Measurements from ENCODE around the gene MSH4.
"Not testable (repeated sequence)": the region's sequence is repeated elsewhere in the genome, so short reads cannot be mapped to it uniquely, and the experiment has no call there.

Gene MSH4

DNA sequence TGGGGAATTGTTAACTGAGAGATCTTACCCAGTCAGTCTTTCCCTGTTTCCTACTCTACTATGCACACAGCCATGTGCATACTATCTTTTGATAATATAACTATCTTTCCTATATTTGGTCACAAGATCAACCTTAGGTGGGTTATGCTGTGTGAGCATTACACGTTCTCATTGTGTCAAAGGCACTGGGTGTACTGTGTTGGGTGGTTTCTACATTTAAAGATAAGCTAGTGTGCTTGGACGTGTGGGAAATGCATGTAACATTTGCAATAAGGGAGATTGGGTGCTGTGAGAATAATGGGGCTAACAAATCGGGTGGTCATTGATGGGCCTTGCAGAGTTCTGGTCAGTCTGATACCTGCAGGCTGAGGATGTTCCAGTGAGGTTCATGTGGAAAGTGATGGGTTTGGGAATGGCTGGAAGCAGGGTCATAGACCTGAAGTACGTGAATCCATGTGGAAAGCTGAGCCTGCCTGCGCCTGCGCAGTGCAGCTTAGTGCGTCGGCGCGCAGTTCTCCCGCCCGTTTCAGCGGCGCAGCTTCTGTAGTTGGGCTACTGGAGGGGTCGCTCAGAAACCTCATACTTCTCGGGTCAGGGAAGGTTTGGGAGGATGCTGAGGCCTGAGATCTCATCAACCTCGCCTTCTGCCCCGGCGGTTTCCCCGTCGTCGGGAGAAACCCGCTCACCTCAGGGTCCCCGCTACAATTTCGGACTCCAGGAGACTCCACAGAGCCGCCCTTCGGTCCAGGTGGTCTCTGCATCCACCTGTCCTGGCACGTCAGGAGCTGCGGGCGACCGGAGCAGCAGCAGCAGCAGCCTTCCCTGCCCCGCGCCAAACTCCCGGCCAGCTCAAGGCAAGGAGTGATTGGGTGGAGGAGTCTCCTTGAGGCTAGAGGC lies at the start of gene MSH4:
Gene MSH4, plus strand, starts transcription at position 507 of the 897 bp plus-strand sequence. Its CDS starts 104 bp downstream, at position 611.
- DNase-seq: no peak

DNA sequence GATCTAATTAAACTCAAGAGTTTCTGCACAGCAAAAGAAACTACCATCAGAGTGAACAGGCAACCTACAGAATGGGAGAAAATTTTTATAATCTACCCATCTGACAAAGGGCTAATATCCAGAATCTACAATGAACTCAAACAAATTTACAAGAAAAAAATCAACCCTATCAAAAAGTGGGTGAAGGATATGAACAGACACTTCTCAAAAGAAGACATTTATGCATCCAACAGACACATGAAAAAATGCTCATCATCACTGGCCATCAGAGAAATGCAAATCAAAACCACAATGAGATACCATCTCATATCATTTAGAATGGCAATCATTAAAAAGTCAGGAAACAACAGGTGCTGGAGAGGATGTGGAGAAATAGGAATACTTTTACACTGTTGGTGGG lies 39.5 kb upstream of the MSH4 start:
- DNase-seq: not testable (repeated sequence)

DNA sequence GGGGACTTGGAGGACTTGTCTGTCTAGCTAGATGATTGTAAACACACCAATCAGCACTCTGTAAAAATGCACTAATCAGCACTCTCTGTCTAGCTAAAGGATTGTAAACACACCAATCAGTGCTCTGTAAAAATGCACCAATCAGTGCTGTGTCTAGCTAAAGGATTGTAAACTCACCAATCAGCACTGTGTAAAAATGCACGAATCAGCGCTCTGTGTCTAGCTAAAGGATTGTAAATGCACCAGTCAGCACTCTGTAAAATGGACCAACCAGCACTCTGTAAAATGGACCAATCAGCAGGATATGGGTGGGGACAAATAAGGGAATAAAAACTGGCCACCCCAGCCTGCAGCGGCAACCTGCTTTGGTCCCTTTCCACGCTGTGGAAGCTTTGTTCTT lies 38.1 kb upstream of the MSH4 start:
- DNase-seq: not testable (repeated sequence)

DNA sequence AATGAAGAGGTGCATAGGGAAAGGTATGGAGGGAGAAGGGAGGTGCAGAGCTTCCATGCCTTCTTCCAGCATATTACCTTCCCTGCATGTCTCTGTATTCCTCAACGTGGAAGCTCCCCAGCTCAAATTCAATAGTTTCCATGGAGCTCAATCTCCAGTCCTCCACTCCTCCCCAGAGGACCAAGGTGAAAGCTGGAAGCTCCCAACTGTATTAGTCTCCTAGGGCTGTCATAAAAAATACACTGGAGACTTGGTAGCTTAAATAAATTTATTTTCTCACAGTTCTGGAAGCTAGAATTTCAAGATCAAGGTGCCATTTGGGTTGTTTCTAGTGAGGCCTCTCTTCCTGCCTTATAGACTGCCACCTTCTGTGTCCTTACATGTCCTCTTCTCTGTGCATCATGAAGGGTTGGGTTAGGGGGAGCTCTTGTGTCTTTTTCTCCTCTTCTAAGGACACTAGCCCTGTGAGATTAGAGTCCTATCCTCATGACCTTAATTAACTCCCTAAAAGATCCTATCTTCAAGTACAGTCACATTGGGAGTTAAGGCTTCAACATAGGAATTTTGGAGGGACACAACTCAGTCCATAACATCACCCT lies 32.5 kb upstream of the MSH4 start:
- DNase-seq: no peak

DNA sequence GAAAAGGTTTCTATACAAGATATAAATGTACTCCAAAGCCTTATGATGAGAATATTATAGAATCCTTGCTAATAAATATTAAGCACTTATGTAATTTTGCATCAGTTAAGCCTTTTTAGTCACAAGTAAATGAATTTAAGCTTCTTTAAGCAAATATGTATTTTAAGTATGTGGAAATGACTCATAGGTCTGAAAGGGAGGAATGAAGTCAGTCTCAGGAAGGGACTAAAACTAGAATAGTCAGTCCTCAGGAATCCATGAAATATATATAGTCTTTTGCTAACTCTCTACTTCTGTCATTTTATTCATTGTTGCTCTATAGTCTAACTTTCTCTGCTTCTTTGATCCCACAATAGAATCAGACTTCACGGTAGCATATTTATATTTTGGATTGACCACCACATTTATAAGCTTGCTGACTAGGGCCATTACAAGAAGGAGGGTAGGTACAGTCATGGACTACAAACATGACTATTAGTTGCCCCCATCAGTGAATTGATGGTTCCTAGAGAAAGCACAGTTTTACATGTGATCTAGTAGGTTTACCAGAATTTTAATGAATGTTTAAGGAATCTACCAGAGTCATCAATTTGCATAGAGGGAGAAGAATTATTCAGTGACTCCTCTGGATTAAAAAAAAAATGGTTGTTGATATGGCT lies 30.9 kb upstream of the MSH4 start:
- DNase-seq: no peak

DNA sequence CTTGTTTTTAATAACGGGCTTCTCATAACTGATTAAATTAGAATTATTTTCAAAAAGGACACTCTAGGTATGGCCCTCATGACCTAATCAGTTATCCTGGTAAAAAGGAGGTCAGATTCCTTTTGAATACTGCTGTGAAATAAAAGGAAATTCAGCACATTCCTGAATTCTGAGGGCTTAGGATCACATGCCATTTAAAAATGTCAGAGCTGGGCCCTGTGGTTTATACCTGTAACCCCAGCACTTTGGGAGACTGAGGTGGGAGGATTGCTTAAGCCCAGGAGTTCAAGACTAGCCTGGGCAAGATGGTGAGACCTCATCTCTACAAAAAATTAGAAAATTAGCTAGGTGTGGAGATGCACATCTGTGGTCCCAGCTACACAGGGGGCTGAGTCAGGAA lies 28.7 kb upstream of the MSH4 start:
- DNase-seq: no peak

DNA sequence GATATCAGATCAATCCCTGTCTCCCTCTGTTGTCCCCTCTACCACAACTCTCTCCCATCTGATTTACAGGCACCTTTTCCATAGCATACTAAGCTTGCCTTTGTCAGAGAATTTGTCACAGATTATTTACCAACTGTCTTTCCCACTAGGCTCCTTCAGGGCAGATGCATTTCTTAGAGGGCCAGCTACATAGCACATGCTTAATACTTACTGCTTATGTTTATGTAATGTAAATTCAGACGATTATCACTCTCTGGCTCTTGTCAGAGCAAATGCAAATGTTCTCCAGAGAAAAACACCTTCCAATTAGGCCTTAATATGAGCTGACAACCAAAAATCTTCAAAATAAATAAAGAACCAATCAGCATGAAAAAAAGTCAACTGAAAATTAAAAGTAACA lies 25.9 kb upstream of the MSH4 start:
- DNase-seq: no peak

DNA sequence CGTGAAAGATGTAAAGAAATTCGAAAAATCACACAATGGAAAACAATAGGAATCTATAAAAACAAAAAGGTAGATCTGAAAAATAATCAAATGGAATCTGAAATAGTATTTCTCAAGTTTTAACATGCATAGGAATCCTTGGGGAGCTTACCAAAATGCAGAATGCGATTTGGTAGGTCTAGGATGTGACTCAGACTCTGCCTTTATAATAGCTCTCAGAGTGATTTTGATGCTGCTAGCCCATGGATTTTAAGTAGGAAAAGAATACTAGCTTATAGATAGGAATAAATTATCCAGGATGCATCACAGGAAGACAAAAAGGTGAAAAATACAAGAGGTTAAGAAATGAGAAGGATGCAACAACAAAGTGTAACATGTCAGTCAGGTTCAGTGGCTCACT lies 24.7 kb upstream of the MSH4 start:
- DNase-seq: no peak

DNA sequence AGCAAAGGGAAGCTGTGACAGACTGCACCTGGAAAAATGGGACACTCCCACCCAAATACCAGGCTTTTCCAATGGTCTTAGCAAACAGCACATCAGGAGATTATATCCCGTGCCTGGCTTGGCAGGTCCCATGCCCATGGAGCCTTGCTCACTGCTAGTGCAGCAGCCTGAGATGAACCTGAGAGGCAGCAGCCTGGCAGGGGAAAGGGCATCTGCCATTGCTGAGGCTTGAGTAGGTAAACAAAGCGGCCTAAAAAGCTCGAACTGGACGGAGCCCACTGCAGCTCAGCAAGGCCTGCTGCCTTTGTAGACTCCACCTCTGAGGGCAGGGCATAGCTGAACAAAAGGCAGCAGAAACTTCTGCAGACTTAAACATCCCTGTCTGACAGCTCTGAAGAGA lies 18.9 kb upstream of the MSH4 start:
- DNase-seq: not testable (repeated sequence)

DNA sequence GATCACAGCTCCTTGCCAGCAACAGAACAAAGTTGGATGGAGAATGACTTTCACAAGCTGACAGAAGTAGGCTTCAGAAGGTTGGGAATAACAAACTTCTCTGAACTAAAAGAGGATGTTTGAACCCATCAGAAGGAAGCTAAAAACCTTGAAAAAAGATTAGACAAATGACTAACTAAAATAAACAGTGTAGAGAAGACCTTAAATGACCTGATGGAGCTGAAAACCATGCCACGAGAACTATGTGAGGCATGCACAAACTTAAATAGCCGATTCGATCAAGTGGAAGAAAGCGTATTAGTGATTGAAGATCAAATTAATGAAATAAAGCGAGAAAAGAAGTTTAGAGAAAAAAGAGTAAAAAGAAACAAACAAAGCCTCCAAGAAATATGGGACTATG lies 18.0 kb upstream of the MSH4 start:
- DNase-seq: not testable (repeated sequence)

DNA sequence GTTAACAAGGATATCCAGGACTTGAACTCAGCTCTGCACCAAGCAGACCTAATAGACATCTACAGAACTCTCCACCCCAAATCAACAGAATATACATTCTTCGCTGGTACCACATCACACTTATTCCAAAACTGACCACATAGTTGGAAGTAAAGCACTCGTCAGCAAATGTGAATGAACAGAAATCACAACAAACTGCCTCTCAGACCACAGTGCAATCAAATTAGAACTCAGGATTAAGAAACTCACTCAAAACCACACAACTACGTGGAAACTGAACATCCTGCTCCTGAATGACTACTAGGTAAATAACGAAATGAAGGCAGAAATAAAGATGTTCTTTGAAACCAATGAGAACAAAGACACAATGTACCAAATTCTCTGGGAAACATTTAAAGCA lies 16.5 kb upstream of the MSH4 start:
- DNase-seq: not testable (repeated sequence)

DNA sequence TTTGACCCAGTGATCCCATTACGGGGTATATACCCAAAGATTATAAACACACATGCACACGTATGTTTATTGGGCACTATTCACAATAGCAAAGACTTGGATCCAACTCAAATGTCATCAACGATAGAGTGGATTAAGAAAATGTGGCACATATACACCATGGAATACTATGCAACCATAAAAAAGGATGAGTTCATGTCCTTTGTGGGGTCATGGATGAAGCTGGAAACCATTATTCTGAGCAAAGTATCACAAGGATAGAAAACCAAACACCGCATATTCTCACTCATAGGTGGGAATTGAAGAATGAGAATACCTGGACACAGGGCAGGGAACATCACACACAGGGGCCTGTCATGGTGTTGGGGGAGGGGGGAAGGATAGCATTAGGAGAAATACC lies 12.8 kb upstream of the MSH4 start:
- DNase-seq: not testable (repeated sequence)

DNA sequence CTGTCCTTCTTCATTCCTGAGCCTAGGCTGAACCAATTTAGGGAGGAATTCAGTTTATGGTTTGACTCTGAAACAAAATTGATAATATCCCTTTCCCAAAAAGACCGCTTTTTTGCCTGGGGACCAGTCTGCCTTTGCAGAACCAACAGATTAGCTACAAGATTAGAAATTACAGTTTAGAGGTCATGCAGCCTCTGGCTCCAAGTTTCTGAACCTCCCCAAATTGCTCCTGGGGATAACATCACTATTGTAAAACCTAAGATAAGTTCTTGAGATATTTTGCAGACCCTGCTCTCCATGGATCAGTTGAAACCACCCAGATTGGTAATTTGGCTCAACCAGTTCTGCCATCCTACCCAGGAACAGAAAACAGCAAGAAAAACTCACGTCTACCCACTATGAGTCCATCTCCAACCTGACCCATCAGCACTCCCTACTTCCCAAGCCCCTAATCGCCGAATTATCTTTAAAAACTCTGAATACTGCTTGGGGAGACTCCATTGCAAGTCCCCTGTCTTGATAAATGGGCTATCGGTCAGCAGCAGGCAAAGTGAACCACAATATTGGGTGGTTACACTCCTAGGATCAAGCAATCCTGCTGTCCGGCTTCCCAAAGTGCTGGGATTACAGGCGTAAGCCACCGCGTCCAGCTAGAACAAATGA lies 11.2 kb upstream of the MSH4 start:
- no peak for DNase-seq

DNA sequence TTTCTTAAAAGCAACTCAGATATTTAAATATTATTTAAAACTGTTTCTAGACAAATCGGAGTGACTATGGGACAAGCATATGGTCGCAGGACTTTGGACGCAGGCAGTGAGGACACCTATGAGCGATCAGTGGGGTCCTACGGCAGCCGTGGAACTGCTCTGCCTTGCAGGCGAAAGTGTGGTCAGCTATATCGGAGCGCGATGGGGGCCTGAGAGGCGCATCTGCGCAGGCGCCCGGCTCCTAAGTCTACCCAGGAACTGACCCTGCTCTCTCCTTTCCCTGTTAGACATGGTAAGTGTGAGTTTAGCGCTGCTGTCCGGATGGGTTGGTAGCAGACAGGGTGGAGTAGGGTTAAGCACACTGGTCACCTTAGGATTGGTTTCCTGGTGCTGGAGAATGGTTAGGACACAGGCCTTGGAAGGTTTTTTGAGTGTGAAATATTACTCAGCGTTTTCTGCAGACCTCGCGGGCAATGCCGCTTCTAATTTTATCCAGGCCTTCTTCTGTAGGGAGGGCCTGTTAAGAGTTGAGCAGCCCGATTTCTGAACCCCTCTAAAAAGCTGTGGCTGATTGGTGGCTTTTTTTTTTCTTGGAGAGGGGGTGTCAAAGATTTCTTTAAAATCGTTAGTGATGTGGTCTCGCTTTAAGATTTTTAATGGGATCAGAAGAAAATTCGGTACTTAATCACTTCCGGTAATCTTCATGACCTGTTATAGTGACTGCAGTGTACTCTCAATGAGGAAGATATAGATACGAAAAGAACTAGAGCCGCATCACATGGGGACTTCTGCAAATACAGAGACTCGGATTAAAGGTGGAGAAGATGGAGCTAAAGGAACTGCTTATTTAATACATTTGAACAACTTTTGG lies 10.5 kb upstream of the MSH4 start, which contains the start of gene RABGGTB:
Gene RABGGTB, plus strand, starts transcription at position 274 of the 871 bp plus-strand sequence. Its CDS starts 16 bp downstream, at position 290.
- peak; percentile 89 for DNase-seq

DNA sequence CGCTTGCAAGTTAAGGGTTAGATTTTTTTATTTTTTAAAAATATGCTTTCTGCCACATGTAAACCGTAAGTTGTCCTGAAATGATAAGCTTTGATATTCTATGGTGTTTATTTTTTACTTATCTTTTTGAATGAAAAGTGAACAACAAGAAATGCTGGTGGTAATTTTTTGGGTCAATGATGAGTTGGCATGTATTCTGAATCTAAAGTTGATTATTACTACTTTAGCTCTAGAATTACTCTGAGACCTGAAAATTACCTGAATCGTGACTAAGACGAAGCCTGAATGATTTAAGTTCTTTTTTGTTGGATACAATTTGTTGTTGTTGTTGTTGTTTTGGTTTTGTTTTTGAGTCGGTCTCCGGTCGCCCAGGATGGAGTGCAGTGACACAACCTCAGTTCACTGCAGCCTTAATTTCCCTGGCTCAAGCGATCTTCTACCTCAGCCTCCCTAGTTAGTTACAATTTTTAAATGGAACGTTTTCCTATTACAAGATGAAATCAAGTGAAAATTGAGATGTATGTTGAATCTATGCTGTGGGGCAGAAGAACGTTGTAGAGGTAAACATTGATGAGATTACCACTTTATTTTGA lies 9.7 kb upstream of the MSH4 start:
- no peak for DNase-seq

DNA sequence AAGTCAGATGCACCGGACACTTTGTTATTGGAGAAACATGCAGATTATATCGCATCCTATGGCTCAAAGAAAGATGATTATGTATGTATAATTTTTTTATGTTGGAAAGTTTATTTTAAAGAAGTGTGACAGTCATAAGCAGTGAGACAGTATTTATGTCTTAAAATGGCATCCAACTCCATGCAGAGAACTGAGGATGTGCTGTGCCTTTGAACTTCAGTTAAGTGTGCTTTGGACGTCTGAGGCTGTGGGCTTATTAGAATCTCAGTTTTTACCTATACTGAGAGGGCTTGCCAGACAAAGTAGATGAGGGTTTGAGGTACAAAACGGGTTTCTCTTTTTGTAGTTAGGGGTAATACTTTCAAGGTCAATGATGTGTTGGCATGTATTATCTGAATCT lies 9.2 kb upstream of the MSH4 start:
- DNase-seq: no peak

DNA sequence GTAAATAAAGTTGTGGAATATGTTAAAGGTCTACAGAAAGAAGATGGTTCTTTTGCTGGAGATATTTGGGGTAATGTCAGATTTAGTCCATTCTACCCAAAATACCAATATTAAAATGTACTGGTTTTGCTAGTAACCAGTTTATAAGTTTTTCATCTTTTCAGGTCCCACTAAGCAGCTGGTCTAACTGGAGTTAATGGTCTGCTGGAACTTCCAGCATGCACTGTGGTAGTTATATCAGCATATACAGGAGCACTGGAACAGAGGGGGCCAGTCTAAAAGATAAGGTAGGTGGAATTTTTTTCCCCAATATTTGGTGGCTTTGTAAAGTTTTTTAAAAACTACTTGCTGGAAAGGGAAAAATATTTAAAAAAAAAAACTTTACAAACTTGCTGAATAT lies 6.7 kb upstream of the MSH4 start:
- DNase-seq: no peak

DNA sequence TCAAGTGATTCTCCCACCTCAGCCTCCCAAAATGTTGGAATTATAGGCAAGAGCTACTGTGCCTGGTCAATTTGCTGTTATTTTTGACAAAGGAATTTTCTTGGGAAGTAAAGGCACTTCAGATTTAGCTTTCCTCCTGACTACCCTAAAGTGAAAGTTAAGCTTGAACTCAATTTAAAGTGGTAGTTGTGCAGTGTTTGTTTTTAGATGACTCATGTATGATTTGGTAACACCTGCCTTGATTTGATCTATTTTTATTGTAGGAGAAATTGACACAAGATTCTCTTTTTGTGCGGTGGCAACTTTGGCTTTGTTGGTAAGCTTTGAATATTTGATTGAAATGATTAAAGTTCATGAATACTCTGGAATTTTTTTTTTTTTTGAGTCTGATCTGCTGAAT lies 5.7 kb upstream of the MSH4 start:
- no peak for DNase-seq

DNA sequence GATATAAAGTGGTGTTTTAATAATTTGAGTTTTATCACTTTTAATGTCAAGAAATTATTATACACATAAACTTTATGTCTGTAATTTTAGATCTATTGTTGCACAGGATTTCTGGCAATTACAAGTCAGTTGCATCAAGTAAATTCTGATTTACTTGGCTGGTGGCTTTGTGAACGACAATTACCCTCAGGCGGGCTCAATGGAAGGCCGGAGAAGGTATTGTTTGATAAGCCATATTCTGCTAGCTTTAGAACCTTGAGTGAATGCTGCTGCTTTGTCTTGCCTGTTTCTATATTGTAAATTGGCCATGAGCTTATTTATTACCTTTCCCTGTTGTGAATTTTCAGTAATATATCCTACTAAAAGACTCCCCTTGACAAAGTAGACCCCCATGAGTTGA lies 4.6 kb upstream of the MSH4 start:
- DNase-seq: no peak

DNA sequence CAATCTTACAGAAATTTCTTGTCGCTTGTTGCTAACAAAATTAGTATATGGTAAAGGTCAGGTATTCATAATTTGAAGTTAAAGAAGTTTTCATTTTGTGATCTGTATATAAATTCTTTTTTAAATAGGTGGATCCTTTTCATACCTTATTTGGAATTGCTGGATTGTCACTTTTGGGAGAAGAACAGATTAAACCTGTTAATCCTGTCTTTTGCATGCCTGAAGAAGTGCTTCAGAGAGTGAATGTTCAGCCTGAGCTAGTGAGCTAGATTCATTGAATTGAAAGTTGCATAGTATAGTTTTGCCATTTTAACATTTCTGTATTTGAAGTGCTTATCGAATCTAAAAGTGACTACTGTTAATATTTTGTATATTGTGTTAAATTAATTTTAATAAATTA lies 2.3 kb upstream of the MSH4 start:
- no peak for DNase-seq

DNA sequence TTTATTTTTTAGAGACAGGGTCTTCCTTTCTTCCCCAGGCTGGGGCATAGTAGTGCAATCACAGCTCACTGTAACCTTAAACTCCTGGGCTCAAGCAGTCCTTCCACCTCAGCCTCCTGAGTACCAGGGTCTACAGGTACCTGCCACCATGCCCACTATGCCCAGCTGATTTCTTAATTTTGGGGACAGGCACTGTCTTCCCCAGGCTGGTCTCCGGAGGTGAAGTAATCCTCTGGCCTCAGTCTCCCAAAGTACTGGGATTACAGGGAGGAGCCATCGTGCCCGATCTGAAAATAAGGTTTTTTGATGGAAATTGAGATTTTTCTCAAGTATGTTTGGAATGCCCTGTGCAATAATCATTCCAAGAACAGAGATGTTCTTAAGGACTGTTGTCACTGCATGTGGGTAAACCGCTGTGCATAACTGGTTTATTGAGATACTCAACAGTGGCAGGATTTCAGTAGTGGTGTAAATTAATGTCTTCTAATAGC lies 934 bp upstream of the MSH4 start:
- DNase-seq: no peak

DNA sequence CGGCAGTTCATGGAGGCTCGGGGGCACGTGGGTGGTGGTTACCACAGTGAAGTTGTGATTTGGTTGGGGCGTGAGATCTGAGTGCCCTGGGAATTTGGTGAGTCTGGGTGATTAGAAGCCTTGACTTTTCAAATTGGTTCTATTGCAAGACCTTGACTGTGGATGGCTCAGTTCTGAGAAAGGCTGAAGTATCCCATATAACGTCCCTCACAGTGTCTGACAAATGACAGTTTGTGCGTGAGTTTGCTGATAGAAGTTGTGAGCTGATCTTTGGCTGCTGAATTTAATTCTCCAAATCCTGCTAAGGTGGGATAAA lies 549 bp downstream of the MSH4 start:
- DNase-seq: no peak

Data from activated CD4-positive, alpha-beta T cell treated with anti-CD3 and anti-CD28 coated beads for 1 hour (primary cell).